ENCODE data around the gene LRAT. TPM values are rescaled to one million over a fixed set of nuclear protein-coding genes. Genes with fewer than 3 reads are reported as not detected.

Gene LRAT
- total and polyA plus RNA-seq, 9 of the 15 experiments (the other 6 are each of a cell fraction or from before 2014, with no cell fraction given), result 0.03 to 0.41 (median 0.07) TPM; not detected in 4

DNA sequence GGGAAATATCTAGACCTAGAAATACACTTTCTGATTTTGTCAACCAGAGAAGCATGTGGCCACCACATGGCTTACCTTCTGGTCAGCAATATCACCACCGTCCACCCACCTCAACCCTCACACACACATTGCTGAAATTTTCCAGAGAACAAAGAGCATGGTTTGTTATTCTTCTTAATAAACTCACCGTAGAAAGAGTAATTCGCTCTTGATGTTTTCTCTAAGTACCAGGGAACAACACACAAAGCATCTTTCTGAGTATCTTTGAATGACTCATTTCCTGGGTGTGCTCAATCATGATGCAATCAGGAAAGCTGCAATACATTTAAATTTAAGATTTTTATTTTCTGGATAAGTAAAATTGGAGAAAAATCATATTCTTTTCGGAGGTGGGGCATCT, 24.7 kb upstream of the LRAT start (continued):
- TF ChIP-seq REST (IDR thresholded peaks at IDR 0.05; ENCODE audit: borderline replicate concordance) (no peak), REST (CRISPR knock-in tag; IDR thresholded peaks at IDR 0.05; ENCODE audit: low read depth) (no peak), RBM17 (IDR thresholded peaks at IDR 0.05; ENCODE audit: borderline replicate concordance, low read depth, low read length) (no peak), HOMEZ (CRISPR knock-in tag; IDR thresholded peaks at IDR 0.05) (no peak), JUN (IDR thresholded peaks at IDR 0.05; ENCODE audit: borderline replicate concordance, low read depth, low read length) (peak; percentile 70; the same call in 1 of the 2 replicates), JUN (CRISPR knock-in tag; IDR thresholded peaks at IDR 0.05; ENCODE audit: borderline replicate concordance) (no peak), ZNF551 (CRISPR knock-in tag; IDR thresholded peaks at IDR 0.05) (no peak), MAFG (tag; conservative IDR thresholded peaks at IDR 0.05) (no peak), NFE2 (IDR thresholded peaks at IDR 0.05; ENCODE audit: low read depth) (no peak), PML (IDR thresholded peaks at IDR 0.05; ENCODE audit: low read length) (no peak), SMARCA4 (IDR thresholded peaks at IDR 0.05) (peak; percentile 52; the same call in 1 of the 2 replicates), KDM1A (IDR thresholded peaks at IDR 0.05) (no peak), GATAD2B (IDR thresholded peaks at IDR 0.05; ENCODE audit: borderline replicate concordance) (no peak), CSDE1 (IDR thresholded peaks at IDR 0.05) (no peak), MED1 (CRISPR knock-in tag; IDR thresholded peaks at IDR 0.05; ENCODE audit: borderline replicate concordance) (no peak)

Data from K562 (cell line).